ENCODE measurements around the gene PDE4B.

The PDE4B gene

DNA sequence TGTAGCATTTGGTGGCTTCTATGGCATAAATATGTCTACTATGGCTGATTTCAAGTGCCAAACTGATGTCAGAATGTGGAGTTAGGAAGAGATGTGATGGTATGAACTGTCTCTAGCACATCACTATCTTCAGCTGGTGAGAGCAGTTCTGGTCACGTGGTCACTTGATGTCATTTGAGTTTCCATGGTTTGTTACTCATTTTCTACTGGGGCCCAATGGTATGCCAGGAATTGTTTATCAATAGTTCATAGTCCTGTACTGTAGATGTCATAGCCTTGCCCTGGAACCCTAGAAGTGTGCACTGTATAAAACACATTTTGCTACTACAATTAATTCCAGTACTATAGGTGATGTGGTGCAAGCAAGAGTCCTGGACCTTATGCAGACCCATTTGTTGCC, 153.7 kb downstream of the PDE4B start:
- Histone ChIP-seq H3F3A (ENCODE audit: insufficient read depth, low read length) (no peaks in the 10 kb centered on the region), H3K27ac (ENCODE audit: low read depth, low read length, poor library complexity, severe bottlenecking) (no peak overlapping the region), H3K27me3 (ENCODE audit: insufficient read depth, low read length) (no peaks in the 10 kb centered on the region), H3K9ac (ENCODE audit: low read length) (no peak overlapping the region), H3K4me2 (ENCODE audit: low read length) (no peak overlapping the region), H4K20me1 (ENCODE audit: insufficient read depth, low read length) (no peaks in the 10 kb centered on the region), H3K79me2 (ENCODE audit: insufficient read depth, low read length) (no peaks in the 10 kb centered on the region), H3K36me3 (ENCODE audit: insufficient read depth, low read length) (no peaks in the 10 kb centered on the region), H3K9me2 (ENCODE audit: low read depth, low read length) (no peaks in the 10 kb centered on the region), H3K4me1 (ENCODE audit: insufficient read depth, low read length, severe bottlenecking) (no peaks in the 10 kb centered on the region), H3K9me3 (ENCODE audit: low read length) (no peaks in the 10 kb centered on the region), H2AFZ (ENCODE audit: low read length) (no peak overlapping the region), H3K4me3 (ENCODE audit: low read depth, low read length, poor library complexity, severe bottlenecking) (no peak overlapping the region)
- TF ChIP-seq, protein P1, sequence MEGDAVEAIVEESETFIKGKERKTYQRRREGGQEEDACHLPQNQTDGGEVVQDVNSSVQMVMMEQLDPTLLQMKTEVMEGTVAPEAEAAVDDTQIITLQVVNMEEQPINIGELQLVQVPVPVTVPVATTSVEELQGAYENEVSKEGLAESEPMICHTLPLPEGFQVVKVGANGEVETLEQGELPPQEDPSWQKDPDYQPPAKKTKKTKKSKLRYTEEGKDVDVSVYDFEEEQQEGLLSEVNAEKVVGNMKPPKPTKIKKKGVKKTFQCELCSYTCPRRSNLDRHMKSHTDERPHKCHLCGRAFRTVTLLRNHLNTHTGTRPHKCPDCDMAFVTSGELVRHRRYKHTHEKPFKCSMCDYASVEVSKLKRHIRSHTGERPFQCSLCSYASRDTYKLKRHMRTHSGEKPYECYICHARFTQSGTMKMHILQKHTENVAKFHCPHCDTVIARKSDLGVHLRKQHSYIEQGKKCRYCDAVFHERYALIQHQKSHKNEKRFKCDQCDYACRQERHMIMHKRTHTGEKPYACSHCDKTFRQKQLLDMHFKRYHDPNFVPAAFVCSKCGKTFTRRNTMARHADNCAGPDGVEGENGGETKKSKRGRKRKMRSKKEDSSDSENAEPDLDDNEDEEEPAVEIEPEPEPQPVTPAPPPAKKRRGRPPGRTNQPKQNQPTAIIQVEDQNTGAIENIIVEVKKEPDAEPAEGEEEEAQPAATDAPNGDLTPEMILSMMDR (IDR thresholded peaks at IDR 0.05; ENCODE audit: low read length), result no peak
- TF ChIP-seq EZH2 (IDR thresholded peaks at IDR 0.05; ENCODE audit: borderline replicate concordance, low read length), result no peak

DNA sequence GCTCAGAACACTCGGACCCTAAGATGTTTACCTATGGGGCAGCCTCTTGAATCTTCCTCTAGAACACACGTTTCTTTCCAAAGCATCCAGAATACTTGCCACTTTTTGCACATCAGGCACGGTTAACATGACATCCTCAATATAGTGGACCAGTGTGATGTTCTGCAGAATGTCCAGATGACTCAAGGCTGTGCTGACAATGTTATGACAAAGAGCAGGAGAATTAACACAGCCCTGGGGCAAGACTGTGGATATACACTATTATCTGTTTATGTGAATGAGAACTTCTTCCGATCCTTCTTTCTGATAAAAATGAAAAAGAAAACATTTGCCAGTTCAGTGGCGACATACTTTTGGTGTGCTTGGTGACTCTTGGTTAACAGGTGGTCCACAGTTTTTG, 154.3 kb downstream of the PDE4B start:
- no peak for TF ChIP-seq EZH2 (IDR thresholded peaks at IDR 0.05; ENCODE audit: borderline replicate concordance, low read length)
- Histone ChIP-seq H3K27me3 (ENCODE audit: insufficient read depth, low read length) (no peaks in the 10 kb centered on the region), H3K4me2 (ENCODE audit: low read length) (no peak overlapping the region), H2AFZ (ENCODE audit: low read length) (no peak overlapping the region), H3K79me2 (ENCODE audit: insufficient read depth, low read length) (no peaks in the 10 kb centered on the region), H3K4me3 (ENCODE audit: low read depth, low read length, poor library complexity, severe bottlenecking) (no peak overlapping the region), H3K4me1 (ENCODE audit: insufficient read depth, low read length, severe bottlenecking) (no peaks in the 10 kb centered on the region), H3K9me2 (ENCODE audit: low read depth, low read length) (no peaks in the 10 kb centered on the region), H3K9ac (ENCODE audit: low read length) (no peak overlapping the region), H3F3A (ENCODE audit: insufficient read depth, low read length) (no peaks in the 10 kb centered on the region), H4K20me1 (ENCODE audit: insufficient read depth, low read length) (no peaks in the 10 kb centered on the region), H3K27ac (ENCODE audit: low read depth, low read length, poor library complexity, severe bottlenecking) (no peak overlapping the region), H3K9me3 (ENCODE audit: low read length) (no peaks in the 10 kb centered on the region), H3K36me3 (ENCODE audit: insufficient read depth, low read length) (no peaks in the 10 kb centered on the region)

- Histone ChIP-seq H3K9me3 (ENCODE audit: low read length) (no peaks in the 10 kb centered on the region), H2AFZ (ENCODE audit: low read length) (no peak overlapping the region)
Observed at GRCh38 chr1:65948609-65949229, 156.0 kb downstream of the PDE4B start.

More at GRCh38 chr1:65948609-65949229, 156.0 kb downstream of the PDE4B start:
- Histone ChIP-seq H3K4me3 (ENCODE audit: low read depth, low read length, poor library complexity, severe bottlenecking) (no peak overlapping the region), H3K27ac (ENCODE audit: low read depth, low read length, poor library complexity, severe bottlenecking) (no peak overlapping the region), H3K27me3 (ENCODE audit: insufficient read depth, low read length) (no peaks in the 10 kb centered on the region), H3K4me1 (ENCODE audit: insufficient read depth, low read length, severe bottlenecking) (no peaks in the 10 kb centered on the region), H3K9me2 (ENCODE audit: low read depth, low read length) (no peaks in the 10 kb centered on the region), H3K9ac (ENCODE audit: low read length) (no peak overlapping the region), H3F3A (ENCODE audit: insufficient read depth, low read length) (no peaks in the 10 kb centered on the region), H4K20me1 (ENCODE audit: insufficient read depth, low read length) (no peaks in the 10 kb centered on the region), H3K36me3 (ENCODE audit: insufficient read depth, low read length) (no peaks in the 10 kb centered on the region), H3K79me2 (ENCODE audit: insufficient read depth, low read length) (no peaks in the 10 kb centered on the region), H3K4me2 (ENCODE audit: low read length) (no peak overlapping the region)
- TF ChIP-seq EZH2 (IDR thresholded peaks at IDR 0.05; ENCODE audit: borderline replicate concordance, low read length), result no peak
- TF ChIP-seq, protein P1 (IDR thresholded peaks at IDR 0.05; ENCODE audit: low read length), result peak; percentile 19; the same call in 1 of the 2 replicates
